HCEC 1CT (cell line): ENCODE data around the gene SPINDOC.
A peak's percentile ranks its signal among the peaks of the same experiment; 100 is the strongest.
"Not testable (repeated sequence)": the region's sequence is repeated elsewhere in the genome, so short reads cannot be mapped to it uniquely, and the experiment has no call there.

Experiments
- DNase-seq: peaks from one replicate; pipeline ENCODE4 v3.0.0-alpha.2; 2017

The SPINDOC gene

DNA sequence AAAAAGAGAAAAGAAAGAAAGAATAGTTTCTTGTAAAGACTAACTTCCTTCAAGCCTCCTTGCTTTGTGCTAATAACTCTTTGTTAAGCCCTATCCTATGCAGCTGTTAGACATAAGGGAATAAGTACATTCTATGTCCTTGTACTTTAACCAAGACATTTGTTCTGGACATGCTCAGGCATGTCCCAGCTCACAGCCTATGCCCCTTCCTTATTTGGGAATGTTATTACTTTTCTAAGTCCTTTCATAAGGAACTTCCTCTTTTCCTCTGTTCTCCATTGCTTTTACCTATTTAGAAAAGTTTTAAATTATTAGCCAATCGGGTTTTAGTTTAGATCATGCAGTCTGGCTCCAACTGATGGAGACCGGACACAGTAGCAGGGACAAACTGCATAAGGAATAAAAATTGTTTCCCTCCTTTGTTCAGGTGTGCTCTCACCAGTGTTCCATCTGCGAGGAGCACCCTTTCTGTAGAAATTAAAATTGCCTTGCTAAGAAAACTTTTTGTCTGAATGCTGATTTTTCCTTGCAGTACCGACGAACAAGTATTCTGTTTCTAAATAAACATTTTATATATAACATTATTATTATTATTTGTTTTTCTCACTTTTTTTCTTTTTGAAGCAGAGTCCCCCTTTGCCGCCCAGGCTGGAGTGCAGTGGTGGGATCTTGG is 21.6 kb upstream of the SPINDOC start:
- no peak for DNase-seq

DNA sequence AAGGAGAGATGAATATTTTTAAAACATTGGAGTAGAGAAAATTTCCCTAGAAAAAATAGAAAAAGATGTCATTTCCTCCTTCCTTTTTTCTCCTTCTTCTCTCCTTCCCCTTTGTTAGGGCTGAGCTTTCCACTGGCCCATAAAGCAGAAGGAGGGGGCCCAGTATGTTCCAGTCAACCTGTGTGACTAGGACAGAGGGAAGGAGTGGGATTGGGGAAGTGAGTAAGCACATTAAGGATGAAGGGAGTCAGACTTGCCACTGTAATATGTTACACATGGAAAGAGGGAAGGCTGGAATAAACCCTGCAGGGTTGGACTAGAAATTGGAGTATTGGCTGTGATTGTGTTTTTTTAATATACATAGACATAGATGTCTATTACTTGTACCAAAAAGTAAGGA is 20.1 kb upstream of the SPINDOC start:
- DNase-seq: no peak

DNA sequence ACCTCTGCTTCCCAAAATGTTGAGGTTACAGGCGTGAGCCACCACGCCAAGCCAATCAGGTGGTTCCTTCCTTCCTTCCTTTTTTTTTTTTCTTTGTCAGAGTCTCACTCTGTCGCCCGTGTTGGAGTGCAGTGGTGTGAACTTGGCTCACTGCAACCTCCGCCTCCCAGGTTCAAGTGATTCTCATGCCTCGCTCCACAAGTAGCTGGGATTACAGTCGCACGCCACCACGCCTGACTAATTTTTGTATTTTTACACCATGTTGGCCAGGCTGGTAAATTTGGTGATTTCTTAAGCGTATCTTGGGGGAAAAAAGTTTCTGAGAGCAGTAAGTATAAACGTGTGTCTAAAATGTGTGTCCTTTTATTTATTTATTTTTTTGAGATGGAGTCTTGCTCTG is 18.2 kb upstream of the SPINDOC start:
- DNase-seq: no peak

- no peak for DNase-seq
Measured at GRCh38 chr11:63800921-63801320, 12.3 kb upstream of the SPINDOC start.

DNA sequence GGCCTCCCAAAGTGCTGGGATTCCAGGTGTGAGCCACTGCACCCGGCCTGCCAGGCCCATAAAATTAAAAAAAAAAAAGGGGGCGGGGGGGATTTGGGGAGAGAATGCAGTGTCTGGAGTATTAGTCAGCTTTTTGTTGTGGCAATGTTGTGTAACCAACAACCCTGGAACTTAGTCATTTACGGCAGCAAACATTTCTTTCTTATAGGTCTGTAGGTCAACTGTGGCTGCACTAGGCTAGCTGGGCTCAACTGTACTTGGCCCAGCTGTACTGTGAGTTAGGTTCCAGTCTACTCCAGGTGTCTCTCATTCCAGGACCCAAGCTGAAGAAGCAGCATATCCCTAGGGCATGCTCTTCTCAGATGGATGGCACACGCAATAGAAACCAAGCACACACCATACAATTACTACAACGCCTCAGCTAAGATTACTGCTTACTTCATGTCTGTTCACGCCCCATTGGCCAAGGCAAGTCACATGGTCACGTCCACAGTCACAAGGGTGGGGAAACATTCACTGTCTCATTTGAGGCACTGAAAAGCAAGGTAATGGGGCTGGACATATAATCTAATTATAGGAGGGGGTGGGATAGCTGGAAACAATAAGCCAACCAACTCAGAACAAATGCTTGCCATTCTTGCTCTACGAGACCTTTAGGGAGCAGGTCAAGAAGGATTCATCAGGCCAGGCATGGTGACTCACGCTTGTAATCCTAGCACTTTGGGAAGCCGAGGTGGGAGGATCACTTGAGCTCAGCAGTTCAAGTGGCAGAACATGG is 10.4 kb upstream of the SPINDOC start:
- DNase-seq: peak; percentile 87

GRCh38 chr11:63804259-63804658 is 9.0 kb upstream of the SPINDOC start:
- no peak for DNase-seq

DNA sequence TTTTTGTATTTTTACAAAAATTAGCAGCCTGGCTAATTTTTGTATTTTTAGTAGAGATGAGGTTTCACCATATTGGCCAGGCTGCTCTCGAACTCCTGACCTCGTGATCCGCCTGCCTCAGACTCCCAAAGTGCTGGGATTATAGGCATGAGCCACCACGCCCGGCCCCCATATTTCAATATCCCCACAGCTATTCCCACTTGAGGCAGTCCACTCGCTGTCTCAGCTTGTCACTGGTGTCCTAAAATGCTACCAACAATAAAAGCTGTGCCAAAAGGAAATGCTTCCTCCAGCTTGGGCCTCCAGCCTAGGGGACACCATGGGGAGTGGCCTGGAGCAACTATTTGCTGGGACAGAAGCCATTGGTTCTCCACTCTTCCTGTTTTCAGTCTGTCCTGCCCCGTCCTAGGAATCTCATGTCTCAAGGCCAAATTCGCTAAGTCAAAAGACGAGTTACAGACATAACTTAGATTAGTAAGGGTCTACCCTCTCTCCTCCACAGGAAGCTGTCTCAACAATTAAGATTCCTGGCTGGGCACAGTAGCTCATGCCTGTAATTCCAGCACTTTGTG is 7.3 kb upstream of the SPINDOC start:
- no peak for DNase-seq

DNA sequence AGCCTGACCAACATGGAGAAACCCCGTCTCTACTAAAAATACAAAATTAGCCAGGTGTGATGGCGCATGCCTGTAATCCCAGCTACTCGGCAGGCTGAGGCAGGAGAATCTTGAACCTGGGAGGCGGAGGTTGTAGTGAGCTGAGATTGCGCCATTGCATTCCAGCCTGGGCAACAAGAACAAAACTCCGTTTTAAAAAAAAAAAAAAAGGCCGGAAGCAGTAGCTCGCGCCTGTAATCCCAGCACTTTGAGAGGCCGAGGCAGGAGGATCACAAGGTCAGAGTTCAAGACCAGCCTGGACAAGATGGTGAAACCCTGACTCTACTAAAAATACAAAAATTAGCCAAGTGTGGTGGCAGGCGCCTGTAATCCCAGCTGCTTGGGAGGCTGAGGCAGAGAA is 2.9 kb upstream of the SPINDOC start:
- not testable (repeated sequence) for DNase-seq

- no peak for DNase-seq
Measured at GRCh38 chr11:63811522-63811921, 1.7 kb upstream of the SPINDOC start.

- peak; percentile 17 for DNase-seq
Measured at GRCh38 chr11:63813563-63814382, 517 bp downstream of the SPINDOC start.

- no peak for DNase-seq
Measured at GRCh38 chr11:63814383-63814736, 1.1 kb downstream of the SPINDOC start.

- no peak for DNase-seq
Measured at GRCh38 chr11:63816166-63816565, 2.9 kb downstream of the SPINDOC start.

GRCh38 chr11:63816732-63817131 is 3.5 kb downstream of the SPINDOC start:
- no peak for DNase-seq

GRCh38 chr11:63817758-63818498 is 4.7 kb downstream of the SPINDOC start:
- no peak for DNase-seq

GRCh38 chr11:63818609-63819008 is 5.4 kb downstream of the SPINDOC start:
- no peak for DNase-seq

DNA sequence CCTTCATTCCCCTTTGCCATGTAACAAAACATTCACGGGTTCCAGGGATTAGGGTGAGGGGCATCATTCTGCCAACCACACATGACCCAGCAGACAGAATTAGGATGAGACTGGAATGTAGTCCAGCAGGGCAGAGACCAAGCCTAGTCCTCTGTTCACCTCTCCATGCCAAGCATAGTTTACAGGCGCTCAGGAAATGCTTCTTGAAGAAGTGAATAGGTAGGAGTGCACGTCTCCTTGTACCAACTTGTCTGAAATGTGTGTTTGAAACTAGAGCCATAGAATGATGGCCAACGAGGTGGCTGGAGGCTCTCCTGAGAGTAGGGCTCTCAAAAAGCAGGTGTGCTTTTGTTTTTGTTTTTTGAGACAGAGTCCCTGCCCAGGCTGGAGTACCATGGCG is 8.2 kb downstream of the SPINDOC start:
- DNase-seq: no peak

GRCh38 chr11:63826471-63827190 is 13.4 kb downstream of the SPINDOC start:
- no peak for DNase-seq

GRCh38 chr11:63829823-63830489 is 16.7 kb downstream of the SPINDOC start:
- peak; percentile 29 for DNase-seq

DNA sequence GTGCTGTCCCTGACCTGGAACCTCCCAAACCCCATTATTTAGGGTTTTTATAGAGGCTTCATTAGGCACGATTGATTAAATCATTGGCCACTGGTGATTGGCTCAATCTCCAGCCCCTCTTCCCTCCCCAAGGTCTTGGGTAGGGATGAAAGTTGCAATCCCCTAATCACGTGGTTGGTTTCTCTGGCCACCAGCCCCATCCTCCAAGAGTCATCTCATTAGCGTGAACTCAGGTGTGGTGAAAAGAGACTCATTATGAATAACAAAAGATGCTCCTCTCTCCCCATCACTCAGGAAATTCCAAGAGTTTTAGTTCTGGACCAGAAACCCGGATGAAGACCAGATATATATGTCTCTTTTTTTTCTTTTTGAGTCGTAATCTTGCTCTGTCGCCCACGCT is 18.1 kb downstream of the SPINDOC start:
- DNase-seq: no peak

DNA sequence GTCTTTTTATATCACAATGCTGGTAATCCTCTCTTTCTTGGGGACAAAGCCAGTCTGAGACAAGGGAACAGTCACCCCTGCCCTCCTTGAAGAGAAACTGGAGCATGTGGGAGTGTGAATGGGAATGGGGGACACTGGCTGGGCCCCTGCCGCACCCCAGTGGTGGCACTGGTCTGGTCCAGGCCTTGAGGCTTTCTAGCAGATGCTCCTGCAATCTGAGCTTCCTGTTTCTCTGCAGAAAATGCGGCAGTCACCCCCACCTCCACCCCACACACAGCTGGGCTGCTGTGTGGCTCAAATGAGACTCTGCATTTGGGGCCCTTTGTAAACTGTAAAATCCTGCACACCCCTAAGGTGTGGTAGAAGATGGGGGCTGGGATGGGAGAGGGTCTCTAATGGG is 19.1 kb downstream of the SPINDOC start:
- no peak for DNase-seq

DNA sequence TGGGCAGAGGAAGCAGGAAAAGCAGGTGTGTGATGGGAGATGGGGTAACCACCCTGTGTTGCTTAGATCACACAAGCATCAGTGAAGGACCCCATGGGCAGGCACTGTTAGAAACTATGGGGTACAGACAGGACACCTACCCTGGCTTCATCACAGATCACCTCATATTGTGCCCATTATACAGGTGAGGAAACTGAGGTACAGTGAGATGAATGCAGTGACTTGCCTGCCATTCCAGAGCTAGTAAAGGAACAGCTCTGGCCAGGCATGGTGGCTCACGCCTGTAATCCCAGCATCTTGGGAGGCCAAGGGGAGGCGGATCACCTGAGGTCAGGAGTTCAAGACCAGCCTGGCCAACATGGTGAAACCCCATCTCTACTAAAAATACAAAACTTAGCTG is 19.8 kb downstream of the SPINDOC start:
- no peak for DNase-seq
